Non-pigmented ciliary epithelial cell (primary cell): ENCODE data around the gene PITPNM1.
"Not testable (repeated sequence)": the region's sequence is repeated elsewhere in the genome, so short reads cannot be mapped to it uniquely, and the experiment has no call there.

Experiments used
- DNase-seq: peaks from one replicate; pipeline ENCODE4 v3.0.0-alpha.2; 2010; ENCODE audit warnings: low read depth

Gene PITPNM1

DNA sequence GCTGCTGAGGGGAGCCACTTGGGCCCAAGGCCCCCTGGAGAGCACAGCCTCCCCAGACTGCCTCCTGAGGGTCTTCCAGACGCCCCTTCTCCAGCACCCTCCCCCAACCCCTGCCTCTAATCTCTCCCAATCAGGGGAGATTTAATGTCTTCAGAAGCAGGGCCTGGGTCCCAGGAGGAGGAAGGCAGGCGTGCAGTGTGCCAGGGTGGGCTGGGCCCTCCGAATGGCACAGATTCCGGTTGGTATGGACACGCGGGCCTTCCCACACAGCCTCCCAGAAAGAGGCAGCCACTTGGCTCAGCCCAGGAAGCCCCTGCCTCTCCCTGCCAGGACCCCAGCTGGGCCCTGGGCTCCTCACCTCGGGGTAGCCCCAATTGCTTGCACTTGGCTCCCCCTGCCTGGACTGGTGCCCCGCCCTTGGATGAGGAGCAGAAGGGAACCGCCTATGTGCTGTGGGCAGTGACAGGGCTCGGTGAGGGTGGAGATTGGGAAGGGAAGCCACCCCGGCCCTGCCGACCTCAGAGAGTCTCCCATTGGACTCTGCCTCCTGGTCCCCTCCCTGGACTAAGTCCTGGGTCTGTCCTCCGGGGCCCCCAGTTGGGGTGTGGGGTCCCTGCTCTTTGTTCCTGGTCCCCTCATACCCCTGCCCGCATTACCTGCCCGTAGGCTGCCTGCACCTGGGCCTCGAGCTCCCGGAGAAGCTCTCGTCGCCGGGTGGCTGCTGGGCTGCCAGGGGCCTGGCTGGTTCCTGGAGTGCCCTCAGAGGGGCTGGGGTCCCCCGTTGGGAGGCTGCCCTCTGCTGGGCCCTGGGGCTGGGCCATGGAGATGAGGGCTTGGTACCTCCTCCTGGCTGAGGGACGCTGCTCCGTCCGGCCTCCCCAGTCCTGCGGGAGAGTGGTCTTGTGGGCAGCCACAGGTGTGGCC is 18.7 kb upstream of the PITPNM1 start:
- DNase-seq: no peak

DNA sequence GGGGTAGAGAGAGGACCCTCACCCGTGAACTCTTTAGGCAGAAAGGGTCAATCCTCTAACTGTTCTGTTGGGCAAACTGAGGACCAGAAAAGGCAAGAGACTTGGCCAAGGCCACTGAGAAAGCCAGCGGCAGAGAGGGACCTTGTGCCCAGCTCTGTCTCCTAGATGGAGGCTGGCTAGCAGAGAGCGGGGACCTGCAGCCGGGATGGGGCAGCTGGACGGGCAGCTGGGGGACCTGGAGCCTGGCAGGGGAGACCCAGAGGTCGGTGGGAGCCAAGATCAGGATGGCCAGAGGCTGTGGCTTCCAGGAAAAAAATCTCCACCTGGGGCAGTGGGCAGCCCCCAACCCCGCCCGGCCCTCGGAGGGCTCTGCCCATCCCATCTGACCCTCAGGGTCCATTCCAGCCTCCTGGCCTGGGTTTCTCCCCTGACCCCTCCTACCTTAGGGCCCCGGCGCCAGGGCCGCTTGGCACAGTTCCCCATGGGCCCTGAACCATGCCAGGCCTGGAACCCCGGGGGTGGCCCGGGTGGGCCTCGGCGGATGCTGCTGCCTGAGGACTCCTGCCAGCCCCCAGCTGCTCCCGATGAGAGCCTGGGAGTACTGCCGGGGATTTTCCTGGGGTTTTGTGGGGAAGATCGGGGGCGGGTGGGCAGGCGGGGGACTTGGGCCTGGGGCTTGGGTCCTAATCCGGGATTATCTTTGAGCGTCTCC is 17.8 kb upstream of the PITPNM1 start, which contains the start of gene CABP2:
TSS of gene CABP2 (minus strand) at position 603 of the 712 bp plus-strand sequence. CDS start at position 483, 120 bp downstream.
- DNase-seq: no peak

DNA sequence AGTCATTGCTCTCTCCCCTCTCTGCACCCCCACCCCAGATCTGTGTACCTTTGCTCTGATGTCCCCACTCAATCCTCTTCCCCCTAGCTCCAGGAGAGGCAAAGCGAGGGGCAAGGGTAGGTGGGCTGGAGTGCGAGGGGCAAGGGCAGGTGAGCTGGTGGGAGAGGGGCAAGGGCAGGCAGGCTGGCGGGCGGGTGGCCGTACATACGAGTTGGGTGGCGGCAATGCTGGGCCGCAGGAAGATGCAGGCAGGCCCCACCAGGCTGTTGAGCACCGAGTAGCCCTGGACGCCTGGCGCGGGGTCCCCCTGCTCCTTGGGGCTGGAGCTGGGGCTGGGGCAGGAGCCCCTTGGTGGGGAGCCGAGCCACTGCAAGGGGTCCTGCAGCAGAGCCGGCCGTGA is 17.2 kb upstream of the PITPNM1 start:
- no peak for DNase-seq

DNA sequence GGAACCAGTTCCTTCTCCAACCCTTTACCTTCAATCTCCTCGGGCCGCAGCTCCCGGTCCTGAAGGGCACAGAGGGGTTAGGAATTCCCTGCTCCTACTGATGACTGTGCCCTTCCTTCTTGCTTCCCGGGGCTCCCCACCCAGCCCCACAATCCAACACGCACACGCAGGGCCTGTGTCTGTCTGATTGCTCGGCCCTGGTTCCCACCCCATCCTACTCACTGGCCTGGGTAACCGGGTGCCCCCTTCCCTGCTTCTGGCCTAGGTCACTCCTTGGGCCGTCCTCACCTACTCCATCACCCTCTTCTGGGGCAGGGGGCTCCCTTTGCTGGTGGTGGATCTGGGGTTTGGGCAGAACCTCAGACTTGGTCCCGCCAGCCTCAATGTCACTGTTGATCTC is 16.8 kb upstream of the PITPNM1 start:
- no peak for DNase-seq

DNA sequence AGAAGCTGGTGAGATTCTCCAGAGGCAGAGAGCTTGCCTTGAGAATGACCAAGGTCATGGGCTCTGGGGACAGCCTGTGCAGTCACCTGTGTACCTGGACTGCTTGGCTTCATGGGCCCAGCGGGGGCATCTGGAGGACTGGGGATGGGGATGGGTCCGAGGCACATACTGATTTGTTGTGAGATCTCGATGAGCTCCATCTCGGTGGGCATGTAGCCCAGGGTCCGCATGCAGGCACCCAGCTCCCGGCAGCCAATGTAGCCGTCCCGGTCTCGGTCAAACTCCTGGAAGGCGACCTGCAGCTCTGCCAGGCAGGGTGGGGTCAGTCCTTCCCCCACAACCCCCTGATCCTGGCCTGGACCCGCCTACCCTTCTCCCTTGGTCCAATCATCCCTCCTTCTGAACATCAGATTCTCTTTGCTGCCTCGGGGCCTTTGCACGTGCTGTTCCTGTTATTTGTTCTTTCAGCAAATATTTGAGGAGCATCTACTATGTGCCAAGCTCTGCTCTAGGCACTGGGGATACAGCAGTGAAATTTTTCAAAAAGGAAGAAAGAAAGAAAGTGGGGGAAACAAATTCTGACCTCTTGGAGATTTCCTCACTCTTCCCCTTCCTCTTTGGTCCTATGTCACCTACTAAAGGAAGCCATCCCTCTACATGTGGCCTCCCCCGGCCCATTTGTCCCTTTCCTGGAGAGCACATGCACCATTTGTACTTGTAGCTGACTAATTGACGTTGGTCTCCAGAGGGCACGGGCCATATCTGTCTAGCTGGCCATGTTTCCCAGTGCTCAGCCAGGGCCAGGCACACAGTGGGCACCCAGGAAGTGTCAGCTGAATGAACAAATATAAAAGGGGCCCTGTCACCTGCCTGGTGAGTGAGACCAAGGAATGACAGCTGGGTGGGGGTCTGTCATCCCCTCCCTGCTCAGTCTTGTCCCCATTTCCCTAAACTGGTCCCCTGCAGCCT is 16.0 kb upstream of the PITPNM1 start:
- no peak for DNase-seq

DNA sequence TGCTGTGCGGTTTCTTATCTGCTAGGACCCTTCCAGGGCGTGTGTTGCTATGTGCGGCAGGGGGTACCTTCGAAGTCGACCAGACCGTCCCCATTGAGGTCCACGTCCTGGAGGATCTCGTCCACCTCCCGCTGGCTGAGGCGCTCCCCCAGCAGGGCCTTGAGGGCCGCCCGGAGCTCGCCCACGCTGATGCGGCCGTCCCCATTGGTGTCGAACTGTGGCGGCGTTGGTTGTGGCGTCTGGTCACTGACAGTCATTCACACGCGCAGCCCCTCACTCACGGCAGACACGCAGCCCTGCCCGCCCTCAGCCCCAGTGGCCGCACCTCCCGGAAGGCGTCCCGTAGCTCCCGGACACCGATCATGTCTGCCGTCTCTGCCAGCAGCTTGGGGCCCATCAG is 14.6 kb upstream of the PITPNM1 start:
- no peak for DNase-seq

DNA sequence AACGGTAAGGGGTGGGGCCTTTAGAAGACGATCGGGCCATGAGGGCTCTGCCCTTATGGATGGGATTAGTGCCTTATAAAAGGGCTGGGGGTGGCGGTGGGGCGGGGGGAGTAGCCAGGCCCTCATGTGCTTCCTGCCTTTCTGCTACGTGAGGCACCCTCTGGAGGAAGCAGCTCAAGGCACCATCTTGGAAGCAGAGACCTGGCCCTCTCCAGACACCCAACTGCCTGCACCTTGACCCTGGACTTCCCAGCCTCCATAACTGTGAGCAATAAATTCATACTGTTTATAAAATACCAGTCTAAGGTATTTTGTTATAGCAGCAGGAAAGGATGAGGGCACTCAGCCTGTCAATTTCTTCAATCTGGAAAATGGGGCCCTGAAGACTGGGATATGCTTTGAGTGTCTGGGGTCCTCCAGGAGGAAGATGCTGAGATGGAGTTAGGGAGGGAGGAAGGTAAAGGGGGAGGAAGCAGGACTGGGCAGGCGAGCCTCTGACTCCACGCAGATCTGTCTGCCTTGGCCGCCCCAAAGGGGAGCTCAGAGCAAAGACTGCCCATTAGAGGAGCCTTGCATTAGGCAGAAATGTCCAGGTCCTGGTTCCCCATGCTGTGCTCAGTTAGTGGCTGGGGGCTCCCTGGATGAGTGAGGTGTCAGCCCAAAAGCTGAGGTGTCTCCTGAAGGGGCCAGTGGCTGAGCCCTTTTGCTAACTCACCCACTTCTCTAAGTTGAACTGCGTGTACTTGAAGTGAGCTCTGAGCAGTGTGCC is 12.8 kb upstream of the PITPNM1 start:
- no peak for DNase-seq

DNA sequence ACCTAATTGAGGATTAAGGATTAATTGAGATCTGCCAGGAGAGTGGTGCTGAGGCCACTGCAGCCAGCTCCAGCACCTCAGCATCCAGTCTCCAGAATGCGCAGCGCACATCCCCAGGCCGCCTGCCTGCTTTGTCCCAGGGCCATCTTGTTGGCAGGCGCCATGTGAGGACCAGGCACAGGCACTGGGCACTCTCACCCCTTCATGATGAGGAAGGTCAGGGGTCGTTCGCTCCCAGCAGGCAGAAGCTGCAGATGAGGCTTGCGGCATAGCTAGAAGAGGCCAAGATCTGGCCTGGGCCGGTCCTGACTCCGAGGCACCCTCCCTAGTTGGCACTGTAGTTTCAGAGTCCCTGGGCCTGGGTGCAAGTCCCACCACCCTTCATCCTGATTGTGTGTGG is 11.6 kb upstream of the PITPNM1 start:
- no peak for DNase-seq

DNA sequence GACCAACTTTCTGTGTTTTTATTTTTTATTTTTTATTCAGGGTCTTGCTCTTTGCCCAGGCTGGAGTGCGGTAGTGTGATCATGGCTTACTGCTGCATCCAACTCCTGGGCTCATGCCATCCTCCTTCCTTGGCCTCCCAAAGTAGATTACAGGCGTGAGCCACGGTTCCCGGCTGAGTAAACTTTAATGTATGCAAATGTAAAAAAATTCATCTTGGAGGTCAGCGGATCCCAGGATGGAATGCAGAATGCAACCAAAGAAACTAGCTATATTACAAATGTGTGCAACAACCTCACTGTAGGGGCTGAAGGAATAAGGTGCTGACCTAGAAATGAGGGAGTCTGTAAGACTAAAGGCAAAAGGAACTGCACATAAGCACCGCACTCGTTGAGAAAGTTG is 9.0 kb upstream of the PITPNM1 start:
- DNase-seq: no peak

DNA sequence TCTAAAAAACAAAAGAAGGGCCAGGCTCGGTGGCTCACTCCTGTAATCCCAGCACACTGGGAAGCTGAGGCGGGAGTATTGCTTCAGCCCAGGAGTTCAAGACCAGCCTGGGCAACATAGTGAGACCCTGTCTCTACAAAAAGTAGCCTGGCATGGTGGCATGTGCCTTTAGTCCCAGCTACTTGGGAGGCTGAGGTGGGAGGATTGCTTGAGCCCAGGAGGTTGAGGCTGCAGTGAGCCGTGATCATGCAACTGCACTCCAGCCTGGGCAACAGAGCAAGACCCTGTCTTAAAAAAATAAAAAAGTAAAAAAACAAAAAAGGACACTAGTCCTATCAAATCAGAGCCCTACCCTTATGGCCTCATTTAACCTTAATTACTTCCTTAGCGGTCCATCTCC is 6.4 kb upstream of the PITPNM1 start:
- not testable (repeated sequence) for DNase-seq

DNA sequence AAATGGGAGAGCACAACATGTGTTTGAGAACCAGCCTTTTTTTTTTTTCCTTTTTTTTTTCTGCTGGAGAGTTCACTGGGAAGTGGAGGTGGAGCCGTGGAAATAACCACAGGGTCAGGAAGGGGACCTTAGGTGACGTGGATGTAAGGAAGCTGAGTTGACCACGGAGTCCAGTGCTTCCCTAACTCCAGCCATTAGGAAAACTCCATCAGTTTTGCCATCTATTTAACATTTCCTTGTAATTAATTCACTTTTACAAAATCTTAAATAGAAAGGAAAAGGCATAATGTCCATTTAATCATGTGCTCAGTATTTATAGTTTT is 4.8 kb upstream of the PITPNM1 start:
- DNase-seq: no peak

DNA sequence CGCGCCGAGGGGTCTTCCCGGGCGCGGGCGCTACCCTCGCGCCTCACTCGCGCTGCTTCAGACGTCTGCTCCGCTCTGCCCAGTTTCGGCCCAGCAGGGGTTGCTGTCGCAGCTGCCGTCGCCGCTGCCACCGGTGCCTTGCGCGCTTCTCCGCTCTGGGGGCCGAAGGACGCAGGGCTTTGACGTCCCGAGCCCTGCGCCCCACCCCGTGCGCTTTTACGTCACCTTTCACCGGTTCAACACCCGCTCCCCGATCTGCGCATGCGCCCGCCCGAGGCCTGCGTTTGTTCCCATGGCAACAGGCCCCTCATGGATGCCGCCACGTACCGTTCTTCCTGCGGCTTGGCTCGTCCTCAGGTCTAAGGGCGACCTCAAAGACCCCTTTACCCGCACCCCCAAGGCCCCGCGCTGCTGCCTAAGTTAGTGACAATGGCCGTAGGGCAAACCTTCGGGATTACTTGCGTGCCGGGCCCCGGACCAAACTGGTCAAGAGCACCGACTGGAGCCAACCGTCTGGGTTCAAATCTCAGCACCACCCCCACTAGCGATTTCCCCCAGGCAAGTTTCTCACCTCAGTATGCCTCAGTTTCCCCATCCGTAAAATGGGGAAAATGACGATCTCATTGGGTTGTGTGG is 3.4 kb upstream of the PITPNM1 start:
- peak; percentile 80 for DNase-seq

DNA sequence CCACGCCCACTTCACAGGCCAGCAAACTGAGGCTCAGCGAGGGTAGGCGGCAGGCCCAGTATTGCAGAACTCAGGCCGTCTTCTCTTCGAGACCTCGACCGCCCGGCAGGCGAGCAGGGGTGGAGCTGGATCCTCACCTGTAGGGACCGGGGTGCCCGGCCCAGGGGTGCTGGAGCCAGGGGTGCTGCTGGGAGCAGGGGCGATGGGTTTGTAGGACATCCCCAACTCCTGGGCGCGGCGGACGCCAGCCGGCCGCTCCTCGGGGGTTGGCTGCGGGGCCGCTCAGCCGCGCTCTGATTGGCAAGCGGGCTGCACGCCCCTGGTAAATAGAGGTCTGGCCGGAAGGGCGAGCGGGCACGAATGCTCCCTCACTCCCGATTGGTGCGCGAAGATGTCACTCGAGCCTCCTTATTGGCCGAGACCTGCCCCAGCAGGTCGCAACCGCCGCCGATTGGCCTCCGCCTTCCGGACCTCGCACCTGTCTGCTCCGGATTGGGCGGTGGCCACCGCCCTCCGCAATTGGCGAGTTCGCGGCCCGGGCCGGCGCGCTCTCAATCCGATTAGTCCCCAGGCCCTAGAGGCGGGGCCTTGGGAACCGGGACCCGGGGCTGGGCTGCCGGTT is 2.8 kb upstream of the PITPNM1 start, which contains the start of gene CDK2AP2:
TSS of gene CDK2AP2 (minus strand) at position 299 of the 622 bp plus-strand sequence. CDS start at position 219, 80 bp downstream.
- peak; percentile 99 for DNase-seq

DNA sequence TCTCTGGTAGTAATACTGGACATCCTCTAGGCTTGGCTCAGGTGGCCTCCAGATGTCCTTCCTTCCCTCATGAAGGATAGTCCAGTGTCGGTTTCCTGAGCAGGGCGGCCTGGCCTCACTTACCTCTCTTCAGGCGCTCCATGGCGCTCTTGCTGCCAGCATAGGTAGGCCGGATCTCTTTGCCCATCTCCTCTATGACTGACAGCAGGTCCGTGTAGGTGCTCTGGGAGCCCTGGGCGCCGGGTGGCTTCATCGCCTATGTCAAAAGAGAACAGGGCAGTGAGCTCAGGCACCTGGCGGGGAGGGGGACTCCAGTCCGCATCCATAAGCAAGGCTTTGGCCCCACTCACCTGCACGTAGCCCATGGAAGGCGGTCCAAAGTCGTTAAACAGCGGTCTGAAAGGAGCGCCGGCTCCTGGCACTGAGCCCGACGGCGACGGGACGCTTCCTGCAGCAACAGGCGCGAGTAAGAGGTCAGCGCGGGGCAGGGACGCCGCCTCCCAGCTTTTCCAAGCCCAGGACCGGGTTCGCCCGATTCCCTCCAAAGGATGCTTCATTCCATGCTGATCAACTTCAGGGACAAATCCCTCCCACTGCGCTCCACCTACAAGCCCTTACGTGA is 2.2 kb upstream of the PITPNM1 start:
- peak; percentile 50 for DNase-seq

DNA sequence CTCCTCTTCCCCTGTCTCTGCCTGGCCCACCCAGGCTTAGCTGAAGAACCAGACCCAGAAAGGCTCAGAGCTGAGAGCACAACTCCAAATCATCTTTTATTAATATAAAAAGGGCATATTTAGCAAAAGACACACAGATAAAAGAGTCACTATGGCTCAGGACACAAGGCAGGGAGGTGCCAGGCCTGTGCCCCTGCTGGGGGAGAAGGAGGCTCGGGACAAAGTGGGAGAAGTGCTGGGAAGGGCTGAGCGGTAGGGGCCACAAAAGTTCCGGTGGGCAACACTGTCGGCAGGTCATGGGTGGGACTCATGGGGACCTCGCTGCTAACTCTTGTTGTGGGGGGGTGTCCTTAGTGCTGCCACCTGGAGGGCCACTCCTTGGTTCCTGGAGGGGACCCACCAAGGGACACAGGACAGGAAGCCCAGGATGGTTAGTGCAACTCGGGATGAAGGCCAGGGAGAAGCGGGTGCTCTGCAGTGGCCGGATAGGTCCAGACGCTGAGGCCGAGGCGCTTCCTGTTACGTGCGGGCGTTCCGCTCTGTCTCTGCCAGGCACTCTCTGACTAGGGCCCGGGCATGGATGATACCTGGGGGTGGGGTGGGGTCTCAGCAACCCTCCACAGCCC is 1.4 kb upstream of the PITPNM1 start:
- DNase-seq: no peak

DNA sequence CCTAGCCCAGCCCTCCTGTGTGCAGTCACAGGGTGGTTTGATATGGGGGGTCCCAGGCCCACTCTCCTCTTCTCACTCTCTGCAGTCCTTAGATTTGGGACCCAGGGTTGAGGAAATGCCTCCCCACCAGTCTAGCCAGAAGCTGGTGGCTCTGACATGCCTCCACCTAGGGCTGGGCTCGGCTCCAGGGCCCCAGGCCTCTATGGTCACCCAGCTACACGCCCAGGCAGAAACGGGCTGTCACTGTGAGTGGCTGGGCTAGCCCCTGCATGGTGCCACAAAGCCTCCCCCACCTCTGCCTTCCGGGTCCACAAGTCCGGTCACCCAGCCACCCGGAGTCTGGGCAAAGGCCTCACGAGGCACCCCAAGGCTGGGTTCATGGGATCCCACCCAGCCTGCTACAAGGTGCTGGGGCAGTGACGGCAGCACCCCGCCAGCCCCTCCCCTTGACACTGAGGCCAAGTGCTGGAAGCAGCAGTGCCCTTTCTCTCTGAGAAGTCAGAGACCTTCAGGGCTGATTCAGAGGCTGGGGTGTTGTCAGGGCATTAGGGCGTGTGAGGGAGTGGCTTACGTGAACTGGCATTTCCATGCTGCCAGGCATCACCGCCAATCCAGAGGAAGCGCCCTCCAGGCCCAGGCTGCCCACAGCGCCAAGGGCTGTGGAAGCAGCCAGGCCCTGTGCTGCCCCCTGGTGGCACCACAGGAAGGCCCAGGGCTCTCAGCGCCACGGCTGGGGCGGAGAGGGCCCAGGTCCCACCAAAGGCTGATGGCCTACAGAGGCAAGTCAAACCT is 638 bp upstream of the PITPNM1 start:
- peak; percentile 10 for DNase-seq

DNA sequence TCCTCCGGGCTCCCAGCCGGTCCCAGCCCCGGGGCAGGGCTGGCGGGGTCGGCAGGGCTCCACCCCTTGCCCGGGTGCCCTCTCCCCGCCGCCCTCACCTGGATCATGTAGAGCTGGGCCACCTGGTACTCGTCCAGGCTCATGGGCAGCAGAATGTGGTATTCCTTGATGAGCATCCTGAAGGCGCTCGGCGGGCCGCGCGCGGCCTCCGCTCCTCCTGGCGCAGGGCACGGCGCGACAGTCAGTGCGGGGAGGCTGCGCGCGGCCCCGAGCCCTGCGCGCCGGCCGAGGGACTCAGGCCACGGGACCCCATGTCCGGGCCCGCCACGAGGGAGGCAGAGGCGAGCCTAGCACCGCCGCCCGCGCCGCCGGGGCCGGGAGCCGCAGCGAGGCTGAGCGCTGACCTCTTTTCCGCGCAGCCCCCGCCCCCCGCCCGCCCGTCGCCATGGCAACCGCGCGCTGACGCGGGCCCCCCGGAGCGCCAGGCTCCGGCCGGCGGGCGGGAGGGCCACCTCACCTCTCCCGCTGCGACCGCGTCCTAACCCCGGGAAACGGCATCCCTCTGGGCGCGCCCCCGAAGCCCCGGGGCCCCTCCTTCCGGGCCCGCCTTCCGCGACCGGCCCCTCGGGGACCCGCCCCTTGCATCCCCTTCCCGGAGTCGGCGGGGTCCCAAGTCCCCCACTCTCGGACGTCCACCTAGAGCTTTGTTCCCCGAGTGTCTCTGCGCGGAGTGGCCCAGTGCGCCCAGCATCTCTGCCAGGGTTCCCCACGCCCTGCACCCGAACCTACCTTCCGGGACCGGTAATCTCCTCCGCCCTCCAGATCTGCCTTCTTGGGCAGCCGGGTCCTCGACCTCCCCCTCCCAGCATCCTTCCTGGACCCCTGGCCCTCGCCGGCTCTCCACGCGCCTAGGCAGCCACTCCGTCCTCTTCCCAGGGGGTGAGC is 886 bp downstream of the PITPNM1 start:
- DNase-seq: no peak
